GM23338 (cell line): Measurements from ENCODE around the gene ZDHHC17.

Source experiments
- CREB1 ChIP-seq: fragments of 250-450 bp; sonication (Bioruptor Pico); IDR thresholded peaks from 2 replicates; pipeline ENCODE4 v1.5.0; 2020; ENCODE audit warnings: low read depth, mild to moderate bottlenecking, moderate library complexity
- EZH2phosphoT487 ChIP-seq: fragments of 200-600 bp; sonication (generic); IDR thresholded peaks from one replicate; pipeline ENCODE4 v1.8.1; 2018; ENCODE audit warnings: antibody characterized with exemption; ENCODE audit not compliant: unreplicated experiment
- REST ChIP-seq: IDR thresholded peaks from one replicate; pipeline ENCODE4 v1.6.1; 2018; ENCODE audit warnings: antibody characterized with exemption; ENCODE audit not compliant: unreplicated experiment
- STAT1 ChIP-seq: IDR thresholded peaks from one replicate; pipeline ENCODE4 v1.6.1; 2016; ENCODE audit warnings: antibody characterized with exemption; ENCODE audit not compliant: unreplicated experiment
- TF ChIP-seq, protein P1 (sequence below), 2 experiments: fragments of 200-600 bp in 1 of 2; sonication (generic) in 1 of 2; conservative IDR thresholded peaks; 2 replicates each; pipeline versions ENCODE4 v1.5.1 to v1.6.1; 2016 to 2017; ENCODE audit warnings: antibody characterized with exemption in 2 of 2, low read depth in 2 of 2, mild to moderate bottlenecking in 2 of 2, moderate library complexity in 1 of 2

GRCh38 chr12:76864791-76865400 is 101.0 kb downstream of the ZDHHC17 start:
- TF ChIP-seq, protein P1, sequence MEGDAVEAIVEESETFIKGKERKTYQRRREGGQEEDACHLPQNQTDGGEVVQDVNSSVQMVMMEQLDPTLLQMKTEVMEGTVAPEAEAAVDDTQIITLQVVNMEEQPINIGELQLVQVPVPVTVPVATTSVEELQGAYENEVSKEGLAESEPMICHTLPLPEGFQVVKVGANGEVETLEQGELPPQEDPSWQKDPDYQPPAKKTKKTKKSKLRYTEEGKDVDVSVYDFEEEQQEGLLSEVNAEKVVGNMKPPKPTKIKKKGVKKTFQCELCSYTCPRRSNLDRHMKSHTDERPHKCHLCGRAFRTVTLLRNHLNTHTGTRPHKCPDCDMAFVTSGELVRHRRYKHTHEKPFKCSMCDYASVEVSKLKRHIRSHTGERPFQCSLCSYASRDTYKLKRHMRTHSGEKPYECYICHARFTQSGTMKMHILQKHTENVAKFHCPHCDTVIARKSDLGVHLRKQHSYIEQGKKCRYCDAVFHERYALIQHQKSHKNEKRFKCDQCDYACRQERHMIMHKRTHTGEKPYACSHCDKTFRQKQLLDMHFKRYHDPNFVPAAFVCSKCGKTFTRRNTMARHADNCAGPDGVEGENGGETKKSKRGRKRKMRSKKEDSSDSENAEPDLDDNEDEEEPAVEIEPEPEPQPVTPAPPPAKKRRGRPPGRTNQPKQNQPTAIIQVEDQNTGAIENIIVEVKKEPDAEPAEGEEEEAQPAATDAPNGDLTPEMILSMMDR (conservative IDR thresholded peaks at IDR 0.05; ENCODE audit: low read depth in 2 of 2) = no peak
- TF ChIP-seq CREB1 (CRISPR knock-in tag) = no peak
- no peak for TF ChIP-seq EZH2phosphoT487
- TF ChIP-seq STAT1 = no peak
- no peak for TF ChIP-seq REST
